ENCODE results near the gene DOCK9. TPM values are rescaled to one million over a fixed set of nuclear protein-coding genes. Genes with fewer than 3 reads are reported as not detected.
A peak's percentile ranks its signal among the peaks of the same experiment; 100 is the strongest.

Gene DOCK9
- total RNA-seq, 1 donor from 2014 or later: 56.3 TPM

DNA sequence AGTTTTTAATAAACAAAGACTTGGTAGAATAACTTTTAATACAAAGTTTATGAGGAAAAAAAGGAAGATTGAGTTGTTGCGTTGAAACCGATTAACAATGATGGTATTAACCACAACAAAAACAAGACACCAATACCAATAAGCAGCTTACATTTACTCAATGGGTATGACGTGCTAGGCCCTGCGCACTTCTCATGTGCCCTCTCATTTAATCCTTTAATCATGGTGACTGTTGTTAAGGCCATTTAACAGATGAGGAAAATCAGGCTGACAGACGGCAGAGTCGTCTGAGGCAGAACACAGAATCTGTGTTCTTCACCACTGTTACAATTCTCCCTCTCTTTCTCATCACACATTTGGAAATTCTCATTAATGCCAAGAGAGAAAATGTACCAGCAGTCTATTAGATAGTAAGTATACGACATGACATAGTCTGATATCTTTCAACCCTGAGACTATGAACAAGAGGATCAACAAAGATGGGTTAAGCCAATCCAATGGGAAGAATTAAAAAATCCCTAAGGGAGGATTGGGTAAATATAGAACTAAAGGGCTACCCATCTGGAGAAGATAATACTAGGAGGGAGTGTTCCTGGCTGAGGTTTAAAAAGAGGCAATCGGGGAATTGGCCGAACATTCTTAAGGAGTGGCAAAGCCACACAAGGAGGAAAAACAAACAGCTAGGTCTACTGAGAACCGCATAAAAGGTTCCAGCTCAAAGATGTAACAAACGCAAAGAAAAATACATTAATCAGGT, 54.0 kb downstream of the DOCK9 start:
- H3K4me3 ChIP-seq (ENCODE audit: insufficient read depth, low read depth, low read length): no peak overlapping the region
- H3K27ac ChIP-seq (ENCODE audit: low read depth, low read length): no peak overlapping the region
- Mint-ChIP-seq H3K36me3 (ENCODE audit: low read depth, unreplicated experiment) (peaks cover 25% of the 10 kb centered on the region), H3K27me3 (ENCODE audit: low read depth, unreplicated experiment) (no peaks in the 10 kb centered on the region), H3K27ac (ENCODE audit: unreplicated experiment) (no peak overlapping the region), H3K4me3 (ENCODE audit: unreplicated experiment) (no peak overlapping the region), H3K9me3 (ENCODE audit: unreplicated experiment) (no peaks in the 10 kb centered on the region), H3K4me1 (ENCODE audit: low read depth, unreplicated experiment) (peaks cover 16% of the 10 kb centered on the region)
- no peaks in the 10 kb centered on the region for H3K36me3 ChIP-seq (ENCODE audit: insufficient read depth, low read length)
- no peaks in the 10 kb centered on the region for H3K79me2 ChIP-seq (ENCODE audit: insufficient read depth, low read length)
- DNase-seq (ENCODE audit: low read depth): no peak
- no peak overlapping the region for H2AFZ ChIP-seq (ENCODE audit: low read depth, low read length)
- H3K9me3 ChIP-seq (ENCODE audit: insufficient read depth, low read depth, low read length): no peaks in the 10 kb centered on the region
- H3K4me1 ChIP-seq (ENCODE audit: insufficient read depth, low read length): peaks cover 4% of the 10 kb centered on the region
- no peak overlapping the region for H3K9ac ChIP-seq (ENCODE audit: low read length)
- no peak for TF ChIP-seq EZH2 (IDR thresholded peaks at IDR 0.05; ENCODE audit: insufficient read depth, low read length)
- TF ChIP-seq, protein P1, sequence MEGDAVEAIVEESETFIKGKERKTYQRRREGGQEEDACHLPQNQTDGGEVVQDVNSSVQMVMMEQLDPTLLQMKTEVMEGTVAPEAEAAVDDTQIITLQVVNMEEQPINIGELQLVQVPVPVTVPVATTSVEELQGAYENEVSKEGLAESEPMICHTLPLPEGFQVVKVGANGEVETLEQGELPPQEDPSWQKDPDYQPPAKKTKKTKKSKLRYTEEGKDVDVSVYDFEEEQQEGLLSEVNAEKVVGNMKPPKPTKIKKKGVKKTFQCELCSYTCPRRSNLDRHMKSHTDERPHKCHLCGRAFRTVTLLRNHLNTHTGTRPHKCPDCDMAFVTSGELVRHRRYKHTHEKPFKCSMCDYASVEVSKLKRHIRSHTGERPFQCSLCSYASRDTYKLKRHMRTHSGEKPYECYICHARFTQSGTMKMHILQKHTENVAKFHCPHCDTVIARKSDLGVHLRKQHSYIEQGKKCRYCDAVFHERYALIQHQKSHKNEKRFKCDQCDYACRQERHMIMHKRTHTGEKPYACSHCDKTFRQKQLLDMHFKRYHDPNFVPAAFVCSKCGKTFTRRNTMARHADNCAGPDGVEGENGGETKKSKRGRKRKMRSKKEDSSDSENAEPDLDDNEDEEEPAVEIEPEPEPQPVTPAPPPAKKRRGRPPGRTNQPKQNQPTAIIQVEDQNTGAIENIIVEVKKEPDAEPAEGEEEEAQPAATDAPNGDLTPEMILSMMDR (IDR thresholded peaks at IDR 0.05; ENCODE audit: insufficient read depth, low read depth, low read length): no peak
- FAIRE-seq: peak; percentile 5
- no peaks in the 10 kb centered on the region for H3K27me3 ChIP-seq (ENCODE audit: insufficient read depth, low read length)
- H4K20me1 ChIP-seq (ENCODE audit: insufficient read depth, low read length): no peaks in the 10 kb centered on the region
- no peak overlapping the region for H3K4me2 ChIP-seq (ENCODE audit: low read length)

DNA sequence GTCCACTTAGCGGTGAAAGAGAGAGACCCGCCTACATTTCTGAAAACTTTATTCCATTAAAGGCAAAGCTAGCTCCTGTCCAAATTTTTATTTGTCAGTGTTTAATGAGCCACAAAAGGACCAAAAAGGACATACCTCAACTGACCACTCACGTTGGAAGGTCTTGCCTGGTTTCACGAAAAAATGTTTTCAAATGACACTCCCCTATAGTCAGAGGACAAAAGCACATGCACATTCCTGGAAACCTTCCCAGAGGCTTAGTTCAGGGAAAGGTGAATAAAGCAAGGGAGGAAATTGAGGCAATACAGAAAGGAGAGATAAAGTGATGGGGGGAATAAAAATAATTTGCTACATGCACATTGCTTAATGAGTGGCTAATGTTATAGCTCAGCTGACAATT, 55.6 kb downstream of the DOCK9 start:
- Histone ChIP-seq H3K36me3 (ENCODE audit: insufficient read depth, low read length) (no peaks in the 10 kb centered on the region), H2AFZ (ENCODE audit: low read depth, low read length) (no peak overlapping the region), H3K4me3 (ENCODE audit: insufficient read depth, low read depth, low read length) (no peak overlapping the region), H3K9ac (ENCODE audit: low read length) (no peak overlapping the region), H3K4me2 (ENCODE audit: low read length) (no peak overlapping the region), H3K27ac (ENCODE audit: low read depth, low read length) (no peak overlapping the region), H3K9me3 (ENCODE audit: insufficient read depth, low read depth, low read length) (no peaks in the 10 kb centered on the region), H3K27me3 (ENCODE audit: insufficient read depth, low read length) (no peaks in the 10 kb centered on the region), H4K20me1 (ENCODE audit: insufficient read depth, low read length) (no peaks in the 10 kb centered on the region), H3K79me2 (ENCODE audit: insufficient read depth, low read length) (no peaks in the 10 kb centered on the region), H3K4me1 (ENCODE audit: insufficient read depth, low read length) (no peaks in the 10 kb centered on the region)
- Mint-ChIP-seq H3K27ac (ENCODE audit: unreplicated experiment) (no peak overlapping the region), H3K27me3 (ENCODE audit: low read depth, unreplicated experiment) (no peaks in the 10 kb centered on the region), H3K36me3 (ENCODE audit: low read depth, unreplicated experiment) (peaks cover 25% of the 10 kb centered on the region), H3K4me1 (ENCODE audit: low read depth, unreplicated experiment) (peaks cover 16% of the 10 kb centered on the region), H3K4me3 (ENCODE audit: unreplicated experiment) (no peak overlapping the region), H3K9me3 (ENCODE audit: unreplicated experiment) (no peaks in the 10 kb centered on the region)
- DNase-seq (ENCODE audit: low read depth): peak; percentile 65
- TF ChIP-seq EZH2 (IDR thresholded peaks at IDR 0.05; ENCODE audit: insufficient read depth, low read length): no peak
- no peak for FAIRE-seq

DNA sequence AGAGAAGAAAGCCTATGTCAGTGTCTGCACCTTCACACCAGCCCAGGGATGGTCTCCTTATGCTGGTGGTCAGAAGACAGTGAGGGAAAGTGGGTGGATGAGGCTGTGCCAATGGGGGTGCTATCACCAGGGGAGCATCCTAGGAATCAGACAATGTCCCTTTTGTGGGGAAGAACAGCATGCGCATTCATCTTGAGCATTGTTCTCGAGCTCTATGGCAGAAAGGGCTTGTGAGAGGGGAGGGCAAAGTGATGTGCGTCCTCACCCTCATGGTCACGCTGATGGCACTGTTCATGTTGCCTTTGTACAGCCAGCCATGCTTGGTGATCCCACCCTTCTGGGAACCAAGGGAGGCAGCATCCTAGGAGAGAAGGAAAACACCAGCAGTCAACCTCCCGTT, 56.1 kb downstream of the DOCK9 start:
- H3K79me2 ChIP-seq (ENCODE audit: insufficient read depth, low read length): no peaks in the 10 kb centered on the region
- no peak overlapping the region for H3K4me3 Mint-ChIP-seq (ENCODE audit: unreplicated experiment)
- no peaks in the 10 kb centered on the region for H3K9me3 ChIP-seq (ENCODE audit: insufficient read depth, low read depth, low read length)
- TF ChIP-seq, protein P1 (IDR thresholded peaks at IDR 0.05; ENCODE audit: insufficient read depth, low read depth, low read length): no peak
- no peak for TF ChIP-seq EZH2 (IDR thresholded peaks at IDR 0.05; ENCODE audit: insufficient read depth, low read length)
- H3K4me1 Mint-ChIP-seq (ENCODE audit: low read depth, unreplicated experiment): peaks cover 16% of the 10 kb centered on the region
- no peak overlapping the region for H3K27ac ChIP-seq (ENCODE audit: low read depth, low read length)
- no peak overlapping the region for H3K27ac Mint-ChIP-seq (ENCODE audit: unreplicated experiment)
- no peaks in the 10 kb centered on the region for H3K27me3 ChIP-seq (ENCODE audit: insufficient read depth, low read length)
- no peaks in the 10 kb centered on the region for H3K27me3 Mint-ChIP-seq (ENCODE audit: low read depth, unreplicated experiment)
- DNase-seq (ENCODE audit: low read depth) (no peak), FAIRE-seq (no peak)
- H3K36me3 Mint-ChIP-seq (ENCODE audit: low read depth, unreplicated experiment): peaks cover 25% of the 10 kb centered on the region
- no peak overlapping the region for H3K9ac ChIP-seq (ENCODE audit: low read length)
- H3K36me3 ChIP-seq (ENCODE audit: insufficient read depth, low read length): no peaks in the 10 kb centered on the region
- no peaks in the 10 kb centered on the region for H3K9me3 Mint-ChIP-seq (ENCODE audit: unreplicated experiment)
- H4K20me1 ChIP-seq (ENCODE audit: insufficient read depth, low read length): no peaks in the 10 kb centered on the region
- H3K4me2 ChIP-seq (ENCODE audit: low read length): no peak overlapping the region
- H3K4me1 ChIP-seq (ENCODE audit: insufficient read depth, low read length): no peaks in the 10 kb centered on the region
- no peak overlapping the region for H2AFZ ChIP-seq (ENCODE audit: low read depth, low read length)
- no peak overlapping the region for H3K4me3 ChIP-seq (ENCODE audit: insufficient read depth, low read depth, low read length)
